IPS-NIHi7 (cell line): Measurements from ENCODE around the gene L1CAM.

Experiments used
- DNase-seq: peaks from one replicate; pipeline ENCODE4 v3.0.0; 2012; ENCODE audit warnings: mixed read lengths; ENCODE audit errors: extremely low spot score

L1CAM gene

DNA sequence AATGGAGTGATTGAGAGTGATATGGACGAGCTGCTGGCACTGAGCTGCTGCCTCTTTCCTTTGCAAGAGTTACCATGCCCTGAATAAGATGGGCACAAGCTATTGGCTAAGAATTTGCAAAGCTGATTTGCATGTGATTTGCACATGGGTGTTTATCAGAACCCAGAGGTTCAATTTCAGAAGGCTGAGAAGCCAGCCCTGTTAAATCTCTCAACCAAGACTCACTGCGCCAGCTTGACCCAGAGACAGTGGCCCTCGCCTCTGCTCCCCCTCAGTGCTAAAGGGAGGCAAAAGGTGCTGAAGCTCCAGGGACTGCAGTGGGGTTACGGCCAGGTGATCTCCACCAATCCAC is 39.4 kb upstream of the L1CAM start:
- no peak for DNase-seq

DNA sequence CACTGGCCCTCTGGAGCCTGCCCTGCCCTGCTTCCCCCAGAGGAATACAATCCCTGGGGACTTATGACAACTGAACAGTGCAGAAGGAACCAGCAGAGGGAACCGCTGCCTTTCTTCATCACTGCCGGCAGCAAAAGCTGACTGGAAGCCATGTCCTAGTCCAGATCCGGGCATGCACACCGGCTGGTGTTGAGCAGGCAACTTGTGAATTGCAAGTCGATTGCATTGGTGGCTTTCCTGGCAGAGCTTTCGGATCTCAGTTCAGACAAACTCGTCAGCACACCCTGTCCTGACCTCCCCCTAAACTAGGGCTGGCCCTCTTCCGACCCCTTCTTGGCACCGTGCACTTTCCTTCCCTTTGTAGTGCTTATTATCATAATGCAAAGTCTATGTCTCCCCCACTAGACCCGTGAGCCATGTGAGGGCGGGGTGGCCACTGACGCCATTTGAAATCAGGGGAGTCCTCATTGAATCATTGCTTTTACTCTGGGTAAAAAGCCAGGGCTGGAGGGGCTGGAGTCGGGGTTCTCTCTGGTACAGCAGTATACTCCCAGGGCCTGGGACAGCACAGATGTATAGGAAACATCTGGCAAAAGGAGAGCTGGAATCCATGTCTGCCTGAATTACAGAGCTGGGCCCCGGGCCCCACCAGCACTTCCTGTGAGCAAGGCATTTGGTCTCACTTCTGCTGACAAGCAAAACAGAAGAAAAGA is 38.3 kb upstream of the L1CAM start:
- DNase-seq, result no peak

DNA sequence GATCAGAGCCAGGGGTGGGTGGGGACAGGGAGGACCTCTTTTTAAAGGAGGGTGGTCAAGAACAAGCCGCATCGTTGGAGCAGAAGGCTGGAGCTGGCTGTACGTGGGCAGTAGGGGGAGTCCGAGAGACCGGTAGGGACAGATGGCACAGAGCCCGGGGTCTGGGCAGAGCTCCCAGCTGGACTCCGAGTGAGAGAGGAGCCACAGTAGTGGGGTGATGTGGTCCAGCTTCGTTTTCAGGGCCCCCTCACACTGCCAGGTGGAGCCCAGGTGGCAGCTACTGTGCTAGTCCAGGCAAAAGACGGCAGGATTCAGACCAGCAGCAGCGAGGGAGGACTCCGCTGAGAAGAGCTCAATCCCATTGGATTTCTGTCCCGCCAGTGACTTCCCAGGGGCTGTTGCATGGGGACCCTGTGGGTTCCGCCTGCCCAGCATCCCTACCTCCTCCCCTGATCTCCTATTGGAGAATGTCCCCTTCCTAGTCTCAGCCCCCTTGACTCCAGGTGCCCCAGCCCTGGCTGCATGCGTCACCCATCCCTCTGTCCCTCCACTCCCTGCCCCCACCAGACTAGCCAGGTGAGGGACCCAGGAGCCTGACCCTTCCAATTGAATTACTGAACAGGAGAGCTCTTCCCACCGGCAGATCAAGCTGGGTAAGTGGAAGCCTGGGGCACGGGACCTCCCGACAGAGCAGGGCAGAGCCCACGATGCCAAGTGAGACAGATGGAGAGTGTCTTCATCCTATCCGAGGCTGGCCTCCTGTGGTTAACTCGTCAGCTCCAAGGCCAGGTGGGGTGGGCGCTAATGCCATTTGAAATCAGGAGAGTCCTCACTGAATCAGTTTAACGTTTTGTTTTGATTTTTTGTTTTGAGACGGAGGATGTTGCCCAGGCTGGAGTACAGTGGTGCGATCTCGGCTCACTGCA is 37.2 kb upstream of the L1CAM start:
- DNase-seq, result no peak

DNA sequence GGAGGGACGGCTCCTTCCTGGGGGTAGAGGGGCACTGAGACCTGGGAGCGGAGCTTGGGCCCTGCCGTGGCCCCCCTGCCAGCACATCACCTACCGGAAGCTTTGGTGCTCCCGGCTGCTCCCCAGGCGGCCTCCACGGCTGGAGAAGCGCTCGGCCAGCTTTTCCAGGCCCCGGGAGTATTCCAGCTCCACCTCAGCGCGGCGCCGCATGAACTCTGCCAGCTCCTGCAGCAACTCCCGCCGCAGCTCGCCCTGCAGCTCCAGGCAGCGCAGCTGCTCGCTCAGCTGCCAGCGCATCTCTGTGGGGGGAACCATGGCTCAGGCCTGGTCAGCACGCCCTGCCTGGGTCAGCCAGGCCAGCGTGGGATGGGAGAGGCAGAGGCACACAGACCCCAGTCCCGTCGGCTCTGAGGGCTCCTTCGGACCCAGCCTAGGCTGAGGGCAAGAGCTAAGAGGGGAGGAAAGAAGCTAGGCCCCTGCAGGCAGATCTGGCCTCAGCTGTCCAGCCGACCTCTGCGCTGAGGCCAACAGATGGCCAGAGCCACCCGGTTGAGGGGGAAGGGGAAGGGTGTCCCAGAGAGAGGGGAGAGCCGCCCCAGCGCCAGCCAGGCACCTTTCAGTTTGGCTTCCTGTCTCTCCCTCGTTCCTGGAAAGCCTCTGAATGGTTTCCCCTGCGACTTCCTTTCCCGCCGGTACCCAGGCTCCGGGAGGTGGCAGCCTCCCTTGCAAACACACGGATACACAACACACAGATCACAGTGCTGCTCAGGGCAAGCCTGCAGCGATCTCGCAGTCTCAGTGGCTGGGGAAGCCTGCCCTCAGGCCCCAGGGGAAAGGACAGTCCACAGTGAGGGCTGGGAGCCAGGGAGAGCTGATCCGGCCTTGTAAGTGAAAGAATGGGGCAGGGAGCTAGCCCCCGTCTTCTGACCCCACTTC is 35.8 kb upstream of the L1CAM start:
- no peak for DNase-seq

DNA sequence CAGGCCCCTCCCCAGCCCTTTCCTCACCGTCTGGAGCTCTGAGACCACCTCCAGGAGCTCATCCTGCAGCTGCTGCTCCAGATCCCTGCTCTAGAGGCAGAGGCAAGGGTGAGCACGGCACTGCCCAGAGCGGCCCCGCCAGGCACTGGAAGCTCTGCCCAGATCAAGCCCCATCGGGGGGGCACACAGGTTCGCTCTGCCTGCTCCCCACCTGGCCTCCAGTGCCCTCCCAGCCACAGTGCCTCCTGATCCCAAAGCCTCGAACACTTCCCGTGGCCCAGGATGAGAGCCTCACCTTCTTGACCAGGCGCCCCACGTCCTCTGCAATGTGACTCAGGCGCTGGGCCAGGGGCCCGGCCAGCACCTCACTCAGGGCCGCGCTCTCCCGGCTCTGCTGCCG is 35.1 kb upstream of the L1CAM start:
- DNase-seq, result no peak

DNA sequence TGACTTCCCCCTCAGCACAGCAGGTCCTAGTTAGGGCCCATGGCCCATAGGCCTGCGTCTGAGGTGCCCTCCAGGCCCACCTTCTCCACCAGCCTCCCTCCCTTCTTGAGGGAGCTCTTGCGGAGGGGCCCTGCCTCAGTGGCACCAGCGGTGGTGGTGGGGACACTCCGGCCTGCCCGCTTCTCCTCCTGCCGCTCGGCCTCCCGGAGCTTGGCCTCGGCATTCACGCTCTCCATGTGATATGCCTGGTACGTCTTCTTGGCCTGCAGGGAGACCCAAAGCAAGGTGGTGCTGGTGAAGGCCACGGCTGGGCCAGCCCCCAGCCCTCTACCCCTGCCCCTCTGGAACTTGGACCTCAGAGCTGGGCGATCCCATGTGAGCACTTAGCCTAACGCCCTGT is 34.6 kb upstream of the L1CAM start:
- no peak for DNase-seq

DNA sequence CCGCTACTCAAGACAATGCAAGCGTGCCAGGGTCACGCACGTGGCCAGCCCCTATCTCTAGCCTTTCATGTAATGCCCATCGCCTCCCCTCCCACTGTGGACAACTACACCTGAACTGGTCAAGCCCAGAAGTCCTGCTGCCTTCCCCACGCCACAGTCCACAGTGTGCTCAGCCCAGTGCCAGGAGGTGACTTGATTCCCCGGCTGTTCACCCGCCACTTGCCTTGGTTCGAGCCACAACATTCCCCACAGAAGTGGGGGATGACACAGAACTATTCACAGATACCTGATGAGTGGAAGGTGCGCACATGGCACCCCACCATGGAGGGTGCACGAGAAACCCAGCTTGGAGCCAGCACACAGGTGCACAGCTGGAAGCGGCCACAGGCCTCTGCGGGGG is 33.3 kb upstream of the L1CAM start:
- no peak for DNase-seq

DNA sequence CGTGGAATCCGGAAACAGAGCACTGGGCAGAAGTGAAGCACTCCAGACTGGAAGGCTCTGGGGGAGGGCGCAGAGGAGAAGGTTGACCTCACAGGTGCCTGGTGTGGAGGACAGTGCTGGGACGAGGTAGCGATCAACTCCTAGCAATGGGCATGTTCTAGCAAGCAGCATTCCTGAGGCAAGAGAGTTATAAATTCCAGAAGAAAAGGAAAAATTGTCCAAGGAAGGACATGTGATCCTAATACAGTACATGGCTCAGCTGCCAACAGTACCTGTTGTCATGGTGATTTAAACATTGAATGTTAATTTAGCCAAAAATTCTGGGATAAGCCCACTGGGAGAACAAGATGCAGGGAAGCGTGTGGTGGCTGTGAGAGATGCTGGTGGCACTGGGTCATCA is 31.9 kb upstream of the L1CAM start:
- no peak for DNase-seq

DNA sequence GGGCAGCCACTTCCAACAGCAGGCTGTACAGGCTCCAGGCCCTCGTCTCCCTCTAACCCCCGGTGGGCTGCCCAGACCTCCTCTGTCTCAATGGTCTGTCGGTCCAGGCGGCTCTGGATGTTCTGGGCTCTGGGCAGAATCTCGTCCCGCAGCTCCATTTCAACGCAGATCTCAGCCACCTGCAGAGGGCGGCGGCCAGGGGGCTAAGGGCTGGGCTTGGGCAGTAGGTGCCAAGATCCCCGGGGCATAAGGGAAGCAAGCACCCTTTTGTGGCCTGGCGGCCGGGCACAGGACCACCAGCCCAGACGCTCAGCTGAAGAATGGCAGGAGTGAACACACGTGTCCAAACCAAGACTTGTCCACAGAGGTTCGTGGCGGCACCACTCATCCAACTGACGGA is 27.7 kb upstream of the L1CAM start:
- no peak for DNase-seq

DNA sequence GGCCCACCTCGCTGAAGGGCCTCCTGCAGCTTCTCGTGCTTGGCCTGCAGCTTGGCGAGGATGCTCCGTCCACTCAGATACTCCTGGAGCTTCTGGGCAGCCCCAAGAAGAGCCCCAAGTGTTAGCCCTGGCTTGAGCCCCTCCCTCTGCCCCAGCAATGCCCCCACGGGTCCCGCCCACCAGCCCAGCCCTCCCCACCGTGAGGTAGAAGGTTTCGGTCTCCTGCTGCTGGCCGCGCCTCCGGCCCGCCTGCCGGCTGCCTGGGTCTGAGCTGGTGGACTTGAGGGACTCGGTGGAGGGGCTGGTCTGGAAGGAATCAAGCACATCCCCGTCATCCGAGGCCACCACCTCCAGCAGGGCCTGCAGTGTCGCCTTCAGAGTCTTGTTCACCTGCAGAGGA is 27.2 kb upstream of the L1CAM start:
- DNase-seq, result no peak

DNA sequence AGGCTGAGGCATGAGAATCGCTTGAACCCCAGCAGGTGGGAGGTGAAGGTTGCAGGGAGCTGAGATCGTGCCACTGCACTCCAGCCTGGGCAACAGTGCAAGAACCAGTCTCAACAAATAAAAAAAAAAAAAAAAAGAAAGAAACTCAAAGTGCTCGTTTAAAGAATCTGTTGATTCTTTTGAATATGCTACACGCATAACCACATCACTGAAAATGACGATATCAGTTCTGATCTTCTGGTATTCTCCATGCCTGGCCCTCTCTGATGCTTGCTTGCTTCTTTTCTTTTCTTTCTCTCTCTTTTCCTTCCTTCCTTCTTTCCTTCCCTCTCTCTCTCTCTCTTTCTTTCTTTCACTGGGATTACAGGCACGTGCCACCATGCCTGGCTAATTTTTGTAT is 25.8 kb upstream of the L1CAM start:
- DNase-seq, result no peak

DNA sequence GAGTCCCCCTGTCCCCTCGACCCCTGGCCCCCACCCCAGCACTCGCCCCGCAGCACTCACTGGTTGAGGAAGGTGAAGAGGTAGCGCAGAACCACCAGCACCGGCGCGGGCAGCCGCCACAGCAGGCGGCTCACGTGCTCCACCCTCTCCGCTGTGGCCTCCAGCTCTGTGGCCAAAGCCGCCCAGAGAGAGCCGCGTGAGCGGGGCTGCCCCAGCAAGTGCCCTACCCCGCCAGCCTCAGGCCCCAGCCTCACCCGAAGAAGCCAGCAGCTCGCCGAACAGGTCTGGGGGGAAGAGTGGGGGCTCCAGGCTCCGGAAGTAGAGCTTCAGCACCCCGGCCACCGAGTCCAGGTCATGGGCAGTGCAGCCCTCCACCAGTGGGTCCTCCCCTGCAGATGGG is 24.5 kb upstream of the L1CAM start:
- no peak for DNase-seq

DNA sequence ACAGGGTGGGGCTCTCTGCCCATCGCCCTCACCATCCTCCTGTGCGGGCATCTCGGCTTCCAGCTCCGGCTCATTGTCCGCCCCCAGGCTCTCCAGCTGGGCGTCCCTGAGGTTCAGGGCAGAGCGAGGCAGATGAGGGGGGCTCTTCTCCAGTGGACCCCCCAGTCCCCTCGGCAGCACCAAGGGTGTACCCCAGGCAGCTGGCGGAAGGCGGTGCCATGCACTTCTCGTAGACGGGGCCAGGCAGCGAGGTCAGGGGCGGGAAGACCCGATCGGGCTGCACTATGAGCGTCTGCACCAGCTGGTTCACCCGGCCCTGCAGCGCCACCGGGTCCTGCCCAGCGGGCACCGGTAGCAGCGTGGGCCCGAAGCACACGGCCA is 24.0 kb upstream of the L1CAM start:
- no peak for DNase-seq

DNA sequence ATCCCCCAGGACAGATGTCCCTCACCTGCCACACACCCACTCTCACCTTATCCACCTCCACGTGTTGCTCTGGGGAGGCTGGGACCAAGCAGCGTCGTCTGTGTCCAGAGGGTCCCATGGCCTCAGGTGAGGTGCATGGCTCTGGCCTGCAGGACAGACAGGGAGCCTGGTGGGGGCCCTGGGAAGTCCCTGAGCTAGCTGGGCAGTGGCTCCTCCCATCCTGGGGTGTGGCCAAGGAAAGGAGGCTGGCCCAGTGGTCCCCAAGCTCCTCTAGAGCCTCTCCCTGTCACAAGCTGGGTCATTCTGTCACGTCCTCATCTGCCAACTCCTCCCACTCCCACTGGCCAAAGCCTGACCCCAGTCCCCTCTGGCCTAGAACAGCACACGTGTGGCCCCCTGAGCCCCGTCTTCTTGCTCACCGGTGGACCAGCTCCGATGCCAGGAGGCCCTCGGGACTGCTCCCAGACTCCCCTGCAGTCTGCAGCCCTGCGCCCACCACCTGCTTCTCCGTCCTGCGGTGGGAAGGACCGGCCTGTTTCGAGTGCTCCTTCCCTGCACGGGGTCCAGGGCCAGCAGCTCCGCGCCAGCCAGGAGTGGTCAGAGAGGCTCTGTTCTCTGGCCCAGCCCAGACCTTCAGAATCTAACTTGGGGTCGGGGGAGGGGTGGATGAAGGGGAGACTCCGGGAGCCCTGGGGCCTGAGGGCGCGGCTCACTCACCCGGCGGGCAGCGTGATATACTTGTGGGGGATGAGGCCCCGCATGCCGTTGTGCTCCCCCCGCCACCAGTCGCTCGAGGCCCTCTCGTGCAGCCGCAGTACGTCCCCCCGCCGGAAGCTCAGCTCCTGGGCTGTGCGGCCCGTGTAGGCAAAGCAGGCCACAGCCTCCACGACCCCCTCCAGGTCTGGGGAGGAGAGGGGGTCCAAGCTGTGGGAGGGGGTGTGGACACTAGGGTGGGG is 23.3 kb upstream of the L1CAM start:
- peak; percentile 49 for DNase-seq

DNA sequence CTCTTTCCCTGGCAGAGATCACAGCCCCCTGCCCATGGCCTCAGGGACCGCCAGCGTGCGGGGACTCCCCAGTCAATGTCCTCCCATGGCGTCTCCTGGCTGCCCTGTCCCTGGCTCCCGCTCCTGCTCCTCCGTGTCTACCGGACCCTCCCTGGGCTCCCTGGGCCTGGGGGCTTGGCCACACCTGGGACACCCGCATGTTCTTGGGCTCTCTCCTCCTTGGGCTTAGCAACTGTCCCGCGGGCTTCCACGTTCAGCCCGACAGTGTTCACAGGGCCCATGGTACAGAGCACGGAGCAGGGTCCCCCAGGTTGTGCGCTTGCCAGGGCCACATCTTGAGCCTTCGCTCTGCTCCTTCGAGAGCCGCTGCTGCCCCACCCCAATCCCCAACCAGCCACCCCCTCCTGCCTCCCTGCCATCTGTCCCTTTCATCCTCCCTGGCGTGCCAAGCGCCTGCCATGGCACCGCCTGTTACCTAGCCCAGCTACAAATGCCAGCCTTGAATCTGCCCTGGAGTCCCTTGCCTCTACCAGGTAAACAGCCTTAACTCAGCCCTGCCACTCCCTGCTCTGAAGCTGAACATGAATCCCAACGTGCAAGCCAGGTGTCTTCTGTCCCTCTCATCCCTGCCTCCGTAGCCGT is 22.4 kb upstream of the L1CAM start:
- DNase-seq, result no peak

DNA sequence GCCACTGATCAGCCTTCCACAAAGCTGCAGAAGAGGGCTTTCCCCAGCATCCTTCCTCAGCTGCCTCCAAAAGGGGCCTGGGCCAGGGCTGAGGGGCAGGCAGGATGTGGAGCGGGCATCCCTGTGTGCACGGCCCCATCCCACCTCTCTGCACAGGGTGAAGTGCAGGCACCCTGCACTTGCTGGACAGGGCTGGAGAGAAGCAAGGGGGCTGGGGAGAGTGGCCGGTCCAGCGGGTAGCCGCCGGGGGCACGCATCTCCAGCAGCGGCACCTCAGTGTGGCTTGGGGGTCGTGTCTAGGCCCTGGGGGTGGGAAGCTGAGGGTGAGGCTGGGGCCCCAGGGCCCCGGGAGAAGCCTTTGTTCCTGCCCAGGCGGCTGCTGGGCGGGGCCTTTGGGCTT is 21.5 kb upstream of the L1CAM start:
- no peak for DNase-seq

DNA sequence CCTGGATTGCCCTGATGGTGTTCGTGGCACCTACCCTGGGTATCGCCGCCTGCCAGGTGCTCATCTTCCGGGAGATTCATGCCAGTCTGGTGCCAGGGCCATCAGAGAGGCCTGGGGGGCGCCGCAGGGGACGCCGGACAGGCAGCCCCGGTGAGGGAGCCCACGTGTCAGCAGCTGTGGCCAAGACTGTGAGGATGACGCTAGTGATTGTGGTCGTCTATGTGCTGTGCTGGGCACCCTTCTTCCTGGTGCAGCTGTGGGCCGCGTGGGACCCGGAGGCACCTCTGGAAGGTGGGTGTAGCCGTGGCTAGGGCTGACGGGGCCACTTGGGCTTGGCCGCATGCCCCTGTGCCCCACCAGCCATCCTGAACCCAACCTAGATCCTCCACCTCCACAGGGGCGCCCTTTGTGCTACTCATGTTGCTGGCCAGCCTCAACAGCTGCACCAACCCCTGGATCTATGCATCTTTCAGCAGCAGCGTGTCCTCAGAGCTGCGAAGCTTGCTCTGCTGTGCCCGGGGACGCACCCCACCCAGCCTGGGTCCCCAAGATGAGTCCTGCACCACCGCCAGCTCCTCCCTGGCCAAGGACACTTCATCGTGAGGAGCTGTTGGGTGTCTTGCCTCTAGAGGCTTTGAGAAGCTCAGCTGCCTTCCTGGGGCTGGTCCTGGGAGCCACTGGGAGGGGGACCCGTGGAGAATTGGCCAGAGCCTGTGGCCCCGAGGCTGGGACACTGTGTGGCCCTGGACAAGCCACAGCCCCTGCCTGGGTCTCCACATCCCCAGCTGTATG is 20.3 kb upstream of the L1CAM start:
- no peak for DNase-seq

DNA sequence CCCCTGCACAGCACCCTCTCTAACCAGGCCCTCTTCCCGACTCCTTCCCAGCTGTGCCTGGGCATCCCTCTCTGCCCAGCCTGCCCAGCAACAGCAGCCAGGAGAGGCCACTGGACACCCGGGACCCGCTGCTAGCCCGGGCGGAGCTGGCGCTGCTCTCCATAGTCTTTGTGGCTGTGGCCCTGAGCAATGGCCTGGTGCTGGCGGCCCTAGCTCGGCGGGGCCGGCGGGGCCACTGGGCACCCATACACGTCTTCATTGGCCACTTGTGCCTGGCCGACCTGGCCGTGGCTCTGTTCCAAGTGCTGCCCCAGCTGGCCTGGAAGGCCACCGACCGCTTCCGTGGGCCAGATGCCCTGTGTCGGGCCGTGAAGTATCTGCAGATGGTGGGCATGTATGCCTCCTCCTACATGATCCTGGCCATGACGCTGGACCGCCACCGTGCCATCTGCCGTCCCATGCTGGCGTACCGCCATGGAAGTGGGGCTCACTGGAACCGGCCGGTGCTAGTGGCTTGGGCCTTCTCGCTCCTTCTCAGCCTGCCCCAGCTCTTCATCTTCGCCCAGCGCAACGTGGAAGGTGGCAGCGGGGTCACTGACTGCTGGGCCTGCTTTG is 19.6 kb upstream of the L1CAM start:
- DNase-seq, result no peak
